Mammary epithelial cell (primary cell): Measurements from ENCODE around the gene RAD51B.

Experiments
- CTCF ChIP-seq, 2 donors: IDR thresholded peaks in 1 of 2; conservative IDR thresholded peaks in 1 of 2; 2 replicates each; pipeline ENCODE4 v1.5.1; 2011 to 2012; ENCODE audit warnings: inconsistent platforms in 2 of 2, low read length in 2 of 2, mild to moderate bottlenecking in 2 of 2, control low read depth in 1 of 2, low read depth in 1 of 2; ENCODE audit not compliant: insufficient read depth in 1 of 2; ENCODE audit errors: extremely low read depth in 1 of 2
- EZH2 ChIP-seq: IDR thresholded peaks from 2 replicates; pipeline ENCODE4 v1.6.1; 2012; ENCODE audit warnings: low read length, inconsistent platforms, borderline replicate concordance

DNA sequence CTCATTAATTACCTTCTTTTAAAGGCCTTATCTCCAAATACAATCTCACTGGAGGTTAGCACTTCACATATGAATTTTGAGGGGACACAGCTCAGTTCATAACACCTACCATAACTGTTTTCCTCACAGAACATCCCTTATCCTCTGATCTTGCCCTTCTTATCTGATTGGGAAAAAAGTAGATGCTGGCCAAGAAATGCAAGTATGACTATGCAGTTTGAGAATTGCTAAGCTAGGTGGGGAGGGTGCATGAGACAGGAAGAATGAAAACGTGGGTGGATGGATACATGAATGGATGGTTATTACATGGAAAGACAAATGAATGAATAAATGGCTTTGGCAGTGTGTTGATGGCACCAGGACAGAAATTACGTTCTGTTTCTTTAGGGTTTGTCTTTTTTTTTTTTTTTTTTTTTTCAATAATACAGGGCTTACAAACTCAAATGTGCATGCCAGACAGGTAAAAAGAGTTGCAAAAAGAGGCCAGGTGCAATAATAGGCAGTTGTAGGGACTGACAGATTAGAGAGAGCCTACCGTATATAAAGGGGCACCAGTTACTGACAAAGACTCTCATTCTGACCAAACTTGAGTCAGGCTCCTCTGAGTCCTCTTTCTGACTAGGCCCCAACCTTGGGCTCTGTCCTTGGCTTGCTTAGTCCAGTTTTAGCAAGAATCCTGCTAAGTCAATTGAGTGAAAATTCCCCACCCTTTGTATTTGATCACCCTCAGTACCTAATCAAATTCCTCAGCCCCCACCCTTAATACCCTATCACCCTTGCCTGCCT, 668.4 kb downstream of the RAD51B start:
- TF ChIP-seq CTCF (conservative IDR thresholded peaks at IDR 0.05 in 1 of 2, IDR thresholded peaks at IDR 0.05 in 1 of 2; ENCODE audit: extremely low read depth in 1 of 2, insufficient read depth in 1 of 2, low read depth in 1 of 2, low read length in 2 of 2): no peak
- TF ChIP-seq EZH2: no peak
